WTC11 (cell line): Measurements from ENCODE around the gene MACF1. TPM values are rescaled to one million over a fixed set of nuclear protein-coding genes. Genes with fewer than 3 reads are reported as not detected.

ENCODE experiments used
- ATAC-seq: fragments of 200-7000 bp; cut with Tn5 transposase; 2 replicates; pipeline ENCODE4 v1.10.0; 2021; ENCODE audit warnings: mild to moderate bottlenecking, moderate library complexity
- CTCF ChIA-PET: fragments of 300-600 bp; sonication (Branson Sonifier 250); formaldehyde crosslinking; loops from one replicate; lab custom pipeline; 2021; ENCODE audit warnings: antibody characterized with exemption; lab: Charles Lee
- POLR2A ChIA-PET: fragments of 350-600 bp; sonication (Branson Sonifier 250); formaldehyde crosslinking; loops from one replicate; lab custom pipeline; 2021; ENCODE audit warnings: antibody characterized with exemption; lab: Charles Lee
- DNase-seq: peaks from one replicate; pipeline ENCODE4 v3.0.0; 2021; ENCODE audit warnings: low spot score
- H3K27ac Mint-ChIP-seq: 2 replicates; pipeline ENCODE4 v1.8.0; 2021; ENCODE audit warnings: mixed read lengths
- H3K27me3 Mint-ChIP-seq: 2 replicates; pipeline ENCODE4 v1.8.0; 2021; ENCODE audit warnings: low read depth, mild to moderate bottlenecking, moderate library complexity, mixed read lengths
- H3K36me3 Mint-ChIP-seq: 2 replicates; pipeline ENCODE4 v1.8.0; 2021; ENCODE audit warnings: mixed read lengths
- H3K4me1 Mint-ChIP-seq: 2 replicates; pipeline ENCODE4 v1.8.0; 2022; ENCODE audit warnings: mixed read lengths
- H3K4me3 Mint-ChIP-seq: 2 replicates; pipeline ENCODE4 v1.8.0; 2021; ENCODE audit warnings: mild to moderate bottlenecking, moderate library complexity, mixed read lengths
- H3K9me3 Mint-ChIP-seq: 2 replicates; pipeline ENCODE4 v1.8.0; 2021; ENCODE audit warnings: mixed read lengths
- CREB1 ChIP-seq: sonication (generic); formaldehyde crosslinking; IDR thresholded peaks from 2 replicates; pipeline ENCODE4 v1.8.0; 2023; ENCODE audit warnings: mild to moderate bottlenecking, missing genetic modification reagents
- FOXP1 ChIP-seq: sonication (generic); formaldehyde crosslinking; IDR thresholded peaks from 2 replicates; pipeline ENCODE4 v1.8.0; 2022; ENCODE audit warnings: missing genetic modification reagents, mild to moderate bottlenecking, moderate library complexity, borderline replicate concordance
- HMGA2 ChIP-seq: fragments of 250-450 bp; sonication (Bioruptor Pico); IDR thresholded peaks from 2 replicates; pipeline ENCODE4 v1.4.0; 2021; ENCODE audit warnings: mild to moderate bottlenecking, moderate library complexity
- IRF2 ChIP-seq: sonication (generic); formaldehyde crosslinking; IDR thresholded peaks from 2 replicates; pipeline ENCODE4 v1.8.0; 2022; ENCODE audit warnings: low read depth, missing genetic modification reagents, borderline replicate concordance
- KAT7 ChIP-seq: sonication (generic); formaldehyde crosslinking; IDR thresholded peaks from 2 replicates; pipeline ENCODE4 v1.8.1; 2023; ENCODE audit warnings: missing genetic modification reagents, mild to moderate bottlenecking, borderline replicate concordance
- PRRX2 ChIP-seq: fragments of 250-450 bp; sonication (Bioruptor Pico); IDR thresholded peaks from 2 replicates; pipeline ENCODE4 v1.8.0; 2021; ENCODE audit warnings: mild to moderate bottlenecking
- RORB ChIP-seq: fragments of 250-450 bp; sonication (Bioruptor Pico); IDR thresholded peaks from 2 replicates; pipeline ENCODE4 v1.9.0; 2021; ENCODE audit warnings: mild to moderate bottlenecking
- SOX15 ChIP-seq: fragments of 250-450 bp; sonication (Bioruptor Pico); IDR thresholded peaks from 2 replicates; pipeline ENCODE4 v1.9.0; 2021; ENCODE audit warnings: mild to moderate bottlenecking
- ZNF121 ChIP-seq: sonication (generic); formaldehyde crosslinking; IDR thresholded peaks from 2 replicates; pipeline ENCODE4 v1.8.0; 2023; ENCODE audit warnings: missing genetic modification reagents
- ZNF219 ChIP-seq: sonication (generic); formaldehyde crosslinking; IDR thresholded peaks from 2 replicates; pipeline ENCODE4 v1.8.0; 2023; ENCODE audit warnings: missing genetic modification reagents, mild to moderate bottlenecking, borderline replicate concordance
- total RNA-seq: library from RNA; stranded (reverse); gene quantifications from 3 replicates; pipeline ENCODE4 v1.2.3, GENCODE V29; 2021
- TF ChIP-seq, protein P1 (sequence below): sonication (generic); formaldehyde crosslinking; IDR thresholded peaks from 2 replicates; pipeline ENCODE4 v1.8.1; 2022; ENCODE audit warnings: low read depth, mild to moderate bottlenecking, moderate library complexity, missing genetic modification reagents, borderline replicate concordance
- TF ChIP-seq, protein P2 (sequence below): fragments of 250-450 bp; sonication (Bioruptor Pico); IDR thresholded peaks from 2 replicates; pipeline ENCODE4 v2.1.2; 2022; ENCODE audit warnings: mild to moderate bottlenecking, moderate library complexity
- TF ChIP-seq, protein P3 (sequence below): sonication (generic); formaldehyde crosslinking; IDR thresholded peaks from 2 replicates; pipeline ENCODE4 v1.8.0; 2023; ENCODE audit warnings: missing genetic modification reagents, mild to moderate bottlenecking, borderline replicate concordance
- TF ChIP-seq, protein P4 (sequence below): sonication (generic); formaldehyde crosslinking; IDR thresholded peaks from 2 replicates; pipeline ENCODE4 v1.8.0; 2022; ENCODE audit warnings: missing genetic modification reagents
- TF ChIP-seq, protein P5 (sequence below): sonication (generic); formaldehyde crosslinking; IDR thresholded peaks from 2 replicates; pipeline ENCODE4 v1.8.0; 2023; ENCODE audit warnings: mild to moderate bottlenecking, missing genetic modification reagents
- TF ChIP-seq, protein P6 (sequence below): sonication (generic); formaldehyde crosslinking; IDR thresholded peaks from 2 replicates; pipeline ENCODE4 v1.8.1; 2023; ENCODE audit warnings: mild to moderate bottlenecking, missing genetic modification reagents, borderline replicate concordance

Gene MACF1
- total RNA-seq, 1 experiment from 2014 or later, result 327 TPM

DNA sequence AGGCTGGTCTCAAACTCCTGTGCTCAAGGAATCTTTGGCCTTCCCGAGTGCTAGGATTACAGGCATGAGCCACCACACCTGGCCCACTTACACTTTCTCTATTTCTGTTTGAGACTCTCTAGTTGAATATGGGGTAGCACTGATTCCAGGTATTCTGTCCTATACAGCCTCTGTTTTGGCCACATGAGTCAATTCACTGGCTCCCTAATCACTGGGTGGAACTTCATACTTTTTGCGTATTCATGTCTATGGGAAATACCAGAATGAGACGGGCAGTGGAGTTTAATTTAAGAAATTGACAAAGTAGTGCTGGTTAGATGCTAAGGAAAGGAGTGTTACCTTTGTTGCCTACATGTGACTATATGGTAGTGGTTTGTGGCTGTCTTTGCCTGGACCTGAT is 35.5 kb downstream of the MACF1 start:
- Mint-ChIP-seq H3K4me1 (no peaks in the 10 kb centered on the region), H3K9me3 (peaks cover 7% of the 10 kb centered on the region), H3K4me3 (no peak overlapping the region), H3K27ac (peak overlapping the region; percentile 86; the same call in 1 of the 2 replicates), H3K27me3 (no peaks in the 10 kb centered on the region), H3K36me3 (peaks cover 13% of the 10 kb centered on the region)
- TF ChIP-seq IRF2 (CRISPR knock-in tag), result no peak
- TF ChIP-seq, protein P1, sequence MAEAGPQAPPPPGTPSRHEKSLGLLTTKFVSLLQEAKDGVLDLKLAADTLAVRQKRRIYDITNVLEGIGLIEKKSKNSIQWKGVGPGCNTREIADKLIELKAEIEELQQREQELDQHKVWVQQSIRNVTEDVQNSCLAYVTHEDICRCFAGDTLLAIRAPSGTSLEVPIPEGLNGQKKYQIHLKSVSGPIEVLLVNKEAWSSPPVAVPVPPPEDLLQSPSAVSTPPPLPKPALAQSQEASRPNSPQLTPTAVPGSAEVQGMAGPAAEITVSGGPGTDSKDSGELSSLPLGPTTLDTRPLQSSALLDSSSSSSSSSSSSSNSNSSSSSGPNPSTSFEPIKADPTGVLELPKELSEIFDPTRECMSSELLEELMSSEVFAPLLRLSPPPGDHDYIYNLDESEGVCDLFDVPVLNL (CRISPR knock-in tag), result no peak
- TF ChIP-seq, protein P2, sequence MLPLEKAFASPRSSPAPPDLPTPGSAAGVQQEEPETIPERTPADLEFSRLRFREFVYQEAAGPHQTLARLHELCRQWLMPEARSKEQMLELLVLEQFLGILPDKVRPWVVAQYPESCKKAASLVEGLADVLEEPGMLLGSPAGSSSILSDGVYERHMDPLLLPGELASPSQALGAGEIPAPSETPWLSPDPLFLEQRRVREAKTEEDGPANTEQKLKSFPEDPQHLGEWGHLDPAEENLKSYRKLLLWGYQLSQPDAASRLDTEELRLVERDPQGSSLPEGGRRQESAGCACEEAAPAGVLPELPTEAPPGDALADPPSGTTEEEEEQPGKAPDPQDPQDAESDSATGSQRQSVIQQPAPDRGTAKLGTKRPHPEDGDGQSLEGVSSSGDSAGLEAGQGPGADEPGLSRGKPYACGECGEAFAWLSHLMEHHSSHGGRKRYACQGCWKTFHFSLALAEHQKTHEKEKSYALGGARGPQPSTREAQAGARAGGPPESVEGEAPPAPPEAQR (CRISPR knock-in tag), result no peak
- TF ChIP-seq ZNF121 (CRISPR knock-in tag), result no peak
- TF ChIP-seq, protein P3, sequence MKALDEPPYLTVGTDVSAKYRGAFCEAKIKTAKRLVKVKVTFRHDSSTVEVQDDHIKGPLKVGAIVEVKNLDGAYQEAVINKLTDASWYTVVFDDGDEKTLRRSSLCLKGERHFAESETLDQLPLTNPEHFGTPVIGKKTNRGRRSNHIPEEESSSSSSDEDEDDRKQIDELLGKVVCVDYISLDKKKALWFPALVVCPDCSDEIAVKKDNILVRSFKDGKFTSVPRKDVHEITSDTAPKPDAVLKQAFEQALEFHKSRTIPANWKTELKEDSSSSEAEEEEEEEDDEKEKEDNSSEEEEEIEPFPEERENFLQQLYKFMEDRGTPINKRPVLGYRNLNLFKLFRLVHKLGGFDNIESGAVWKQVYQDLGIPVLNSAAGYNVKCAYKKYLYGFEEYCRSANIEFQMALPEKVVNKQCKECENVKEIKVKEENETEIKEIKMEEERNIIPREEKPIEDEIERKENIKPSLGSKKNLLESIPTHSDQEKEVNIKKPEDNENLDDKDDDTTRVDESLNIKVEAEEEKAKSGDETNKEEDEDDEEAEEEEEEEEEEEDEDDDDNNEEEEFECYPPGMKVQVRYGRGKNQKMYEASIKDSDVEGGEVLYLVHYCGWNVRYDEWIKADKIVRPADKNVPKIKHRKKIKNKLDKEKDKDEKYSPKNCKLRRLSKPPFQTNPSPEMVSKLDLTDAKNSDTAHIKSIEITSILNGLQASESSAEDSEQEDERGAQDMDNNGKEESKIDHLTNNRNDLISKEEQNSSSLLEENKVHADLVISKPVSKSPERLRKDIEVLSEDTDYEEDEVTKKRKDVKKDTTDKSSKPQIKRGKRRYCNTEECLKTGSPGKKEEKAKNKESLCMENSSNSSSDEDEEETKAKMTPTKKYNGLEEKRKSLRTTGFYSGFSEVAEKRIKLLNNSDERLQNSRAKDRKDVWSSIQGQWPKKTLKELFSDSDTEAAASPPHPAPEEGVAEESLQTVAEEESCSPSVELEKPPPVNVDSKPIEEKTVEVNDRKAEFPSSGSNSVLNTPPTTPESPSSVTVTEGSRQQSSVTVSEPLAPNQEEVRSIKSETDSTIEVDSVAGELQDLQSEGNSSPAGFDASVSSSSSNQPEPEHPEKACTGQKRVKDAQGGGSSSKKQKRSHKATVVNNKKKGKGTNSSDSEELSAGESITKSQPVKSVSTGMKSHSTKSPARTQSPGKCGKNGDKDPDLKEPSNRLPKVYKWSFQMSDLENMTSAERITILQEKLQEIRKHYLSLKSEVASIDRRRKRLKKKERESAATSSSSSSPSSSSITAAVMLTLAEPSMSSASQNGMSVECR (CRISPR knock-in tag), result no peak
- no peak for TF ChIP-seq KAT7 (CRISPR knock-in tag)
- no peak for TF ChIP-seq ZNF219 (CRISPR knock-in tag)
- TF ChIP-seq HMGA2 (CRISPR knock-in tag), result no peak
- TF ChIP-seq RORB (CRISPR knock-in tag), result no peak
- TF ChIP-seq CREB1 (CRISPR knock-in tag), result no peak
- TF ChIP-seq, protein P4, sequence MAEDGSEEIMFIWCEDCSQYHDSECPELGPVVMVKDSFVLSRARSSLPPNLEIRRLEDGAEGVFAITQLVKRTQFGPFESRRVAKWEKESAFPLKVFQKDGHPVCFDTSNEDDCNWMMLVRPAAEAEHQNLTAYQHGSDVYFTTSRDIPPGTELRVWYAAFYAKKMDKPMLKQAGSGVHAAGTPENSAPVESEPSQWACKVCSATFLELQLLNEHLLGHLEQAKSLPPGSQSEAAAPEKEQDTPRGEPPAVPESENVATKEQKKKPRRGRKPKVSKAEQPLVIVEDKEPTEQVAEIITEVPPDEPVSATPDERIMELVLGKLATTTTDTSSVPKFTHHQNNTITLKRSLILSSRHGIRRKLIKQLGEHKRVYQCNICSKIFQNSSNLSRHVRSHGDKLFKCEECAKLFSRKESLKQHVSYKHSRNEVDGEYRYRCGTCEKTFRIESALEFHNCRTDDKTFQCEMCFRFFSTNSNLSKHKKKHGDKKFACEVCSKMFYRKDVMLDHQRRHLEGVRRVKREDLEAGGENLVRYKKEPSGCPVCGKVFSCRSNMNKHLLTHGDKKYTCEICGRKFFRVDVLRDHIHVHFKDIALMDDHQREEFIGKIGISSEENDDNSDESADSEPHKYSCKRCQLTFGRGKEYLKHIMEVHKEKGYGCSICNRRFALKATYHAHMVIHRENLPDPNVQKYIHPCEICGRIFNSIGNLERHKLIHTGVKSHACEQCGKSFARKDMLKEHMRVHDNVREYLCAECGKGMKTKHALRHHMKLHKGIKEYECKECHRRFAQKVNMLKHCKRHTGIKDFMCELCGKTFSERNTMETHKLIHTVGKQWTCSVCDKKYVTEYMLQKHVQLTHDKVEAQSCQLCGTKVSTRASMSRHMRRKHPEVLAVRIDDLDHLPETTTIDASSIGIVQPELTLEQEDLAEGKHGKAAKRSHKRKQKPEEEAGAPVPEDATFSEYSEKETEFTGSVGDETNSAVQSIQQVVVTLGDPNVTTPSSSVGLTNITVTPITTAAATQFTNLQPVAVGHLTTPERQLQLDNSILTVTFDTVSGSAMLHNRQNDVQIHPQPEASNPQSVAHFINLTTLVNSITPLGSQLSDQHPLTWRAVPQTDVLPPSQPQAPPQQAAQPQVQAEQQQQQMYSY (CRISPR knock-in tag), result no peak
- TF ChIP-seq PRRX2 (CRISPR knock-in tag), result no peak
- TF ChIP-seq FOXP1 (CRISPR knock-in tag), result no peak
- TF ChIP-seq, protein P5, sequence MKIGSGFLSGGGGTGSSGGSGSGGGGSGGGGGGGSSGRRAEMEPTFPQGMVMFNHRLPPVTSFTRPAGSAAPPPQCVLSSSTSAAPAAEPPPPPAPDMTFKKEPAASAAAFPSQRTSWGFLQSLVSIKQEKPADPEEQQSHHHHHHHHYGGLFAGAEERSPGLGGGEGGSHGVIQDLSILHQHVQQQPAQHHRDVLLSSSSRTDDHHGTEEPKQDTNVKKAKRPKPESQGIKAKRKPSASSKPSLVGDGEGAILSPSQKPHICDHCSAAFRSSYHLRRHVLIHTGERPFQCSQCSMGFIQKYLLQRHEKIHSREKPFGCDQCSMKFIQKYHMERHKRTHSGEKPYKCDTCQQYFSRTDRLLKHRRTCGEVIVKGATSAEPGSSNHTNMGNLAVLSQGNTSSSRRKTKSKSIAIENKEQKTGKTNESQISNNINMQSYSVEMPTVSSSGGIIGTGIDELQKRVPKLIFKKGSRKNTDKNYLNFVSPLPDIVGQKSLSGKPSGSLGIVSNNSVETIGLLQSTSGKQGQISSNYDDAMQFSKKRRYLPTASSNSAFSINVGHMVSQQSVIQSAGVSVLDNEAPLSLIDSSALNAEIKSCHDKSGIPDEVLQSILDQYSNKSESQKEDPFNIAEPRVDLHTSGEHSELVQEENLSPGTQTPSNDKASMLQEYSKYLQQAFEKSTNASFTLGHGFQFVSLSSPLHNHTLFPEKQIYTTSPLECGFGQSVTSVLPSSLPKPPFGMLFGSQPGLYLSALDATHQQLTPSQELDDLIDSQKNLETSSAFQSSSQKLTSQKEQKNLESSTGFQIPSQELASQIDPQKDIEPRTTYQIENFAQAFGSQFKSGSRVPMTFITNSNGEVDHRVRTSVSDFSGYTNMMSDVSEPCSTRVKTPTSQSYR (CRISPR knock-in tag), result no peak
- TF ChIP-seq SOX15 (CRISPR knock-in tag), result no peak
- TF ChIP-seq, protein P6, sequence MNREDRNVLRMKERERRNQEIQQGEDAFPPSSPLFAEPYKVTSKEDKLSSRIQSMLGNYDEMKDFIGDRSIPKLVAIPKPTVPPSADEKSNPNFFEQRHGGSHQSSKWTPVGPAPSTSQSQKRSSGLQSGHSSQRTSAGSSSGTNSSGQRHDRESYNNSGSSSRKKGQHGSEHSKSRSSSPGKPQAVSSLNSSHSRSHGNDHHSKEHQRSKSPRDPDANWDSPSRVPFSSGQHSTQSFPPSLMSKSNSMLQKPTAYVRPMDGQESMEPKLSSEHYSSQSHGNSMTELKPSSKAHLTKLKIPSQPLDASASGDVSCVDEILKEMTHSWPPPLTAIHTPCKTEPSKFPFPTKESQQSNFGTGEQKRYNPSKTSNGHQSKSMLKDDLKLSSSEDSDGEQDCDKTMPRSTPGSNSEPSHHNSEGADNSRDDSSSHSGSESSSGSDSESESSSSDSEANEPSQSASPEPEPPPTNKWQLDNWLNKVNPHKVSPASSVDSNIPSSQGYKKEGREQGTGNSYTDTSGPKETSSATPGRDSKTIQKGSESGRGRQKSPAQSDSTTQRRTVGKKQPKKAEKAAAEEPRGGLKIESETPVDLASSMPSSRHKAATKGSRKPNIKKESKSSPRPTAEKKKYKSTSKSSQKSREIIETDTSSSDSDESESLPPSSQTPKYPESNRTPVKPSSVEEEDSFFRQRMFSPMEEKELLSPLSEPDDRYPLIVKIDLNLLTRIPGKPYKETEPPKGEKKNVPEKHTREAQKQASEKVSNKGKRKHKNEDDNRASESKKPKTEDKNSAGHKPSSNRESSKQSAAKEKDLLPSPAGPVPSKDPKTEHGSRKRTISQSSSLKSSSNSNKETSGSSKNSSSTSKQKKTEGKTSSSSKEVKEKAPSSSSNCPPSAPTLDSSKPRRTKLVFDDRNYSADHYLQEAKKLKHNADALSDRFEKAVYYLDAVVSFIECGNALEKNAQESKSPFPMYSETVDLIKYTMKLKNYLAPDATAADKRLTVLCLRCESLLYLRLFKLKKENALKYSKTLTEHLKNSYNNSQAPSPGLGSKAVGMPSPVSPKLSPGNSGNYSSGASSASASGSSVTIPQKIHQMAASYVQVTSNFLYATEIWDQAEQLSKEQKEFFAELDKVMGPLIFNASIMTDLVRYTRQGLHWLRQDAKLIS (CRISPR knock-in tag), result no peak
- DNase-seq (no peak), ATAC-seq (no peak)
- ChIA-PET CTCF (no interaction called here), POLR2A (no interaction called here)
